ENCODE results near the gene RIMS4. TPM values are rescaled to one million over a fixed set of nuclear protein-coding genes. Genes with fewer than 3 reads are reported as not detected.
A peak's percentile ranks its signal among the peaks of the same experiment; 100 is the strongest.

RIMS4 gene
- total and polyA plus RNA-seq, 7 experiments from 2014 or later: not detected

- ATAC-seq (no peak), DNase-seq (no peak)
- CTCF ChIA-PET: no interaction called here
- H3K4me3 ChIP-seq (ENCODE audit: low read length): no peak overlapping the region
- H3K36me3 Mint-ChIP-seq: no peaks in the 10 kb centered on the region
- no peaks in the 10 kb centered on the region for H3K27me3 Mint-ChIP-seq
- no peak overlapping the region for H3K27ac ChIP-seq (ENCODE audit: low read depth, low read length)
- peaks cover 0 to 7% (median 4%) of the 10 kb centered on the region in 7 donors for H3K4me1 Mint-ChIP-seq
- no peak overlapping the region for H3K4me3 Mint-ChIP-seq
- no peaks in the 10 kb centered on the region for H3K4me1 ChIP-seq (ENCODE audit: control insufficient read depth in 2 of 2, insufficient read depth in 2 of 2, low read length in 2 of 2)
- H3K36me3 ChIP-seq (ENCODE audit: control insufficient read depth in 2 of 3, insufficient read depth in 3 of 3, low read length in 3 of 3): no peaks in the 10 kb centered on the region
- no peaks in the 10 kb centered on the region for H3K9me3 Mint-ChIP-seq
- no peaks in the 10 kb centered on the region for H3K27me3 ChIP-seq (ENCODE audit: control insufficient read depth in 2 of 2, insufficient read depth in 2 of 2, low read length in 2 of 2)
- intact Hi-C loops (cut with micrococcal nuclease): loop anchor here (5.0 to 10.0 kb wide), 5 partner anchors 116 to 416 kb away; partner anchors contain the start of genes SERINC3 (in 2 of the 2), FITM2 (in 1 of the 2) and YWHAB (in 1 of the 2)
- POLR2A ChIA-PET: no interaction called here
- no peaks in the 10 kb centered on the region for H3K9me3 ChIP-seq (ENCODE audit: control insufficient read depth in 2 of 3, low read length in 3 of 3)
- peak overlapping the region in 1 of 9 donors; percentile 46 for H3K27ac Mint-ChIP-seq
Measured at GRCh38 chr20:44730441-44730840, 79.9 kb downstream of the RIMS4 start.

- ATAC-seq (peak; percentile 58), DNase-seq (no peak)
- Mint-ChIP-seq H3K27ac (peak overlapping the region in 1 of 9 donors; percentile 4), H3K9me3 (no peaks in the 10 kb centered on the region), H3K27me3 (no peaks in the 10 kb centered on the region), H3K4me1 (peaks cover 0 to 7% (median 3%) of the 10 kb centered on the region in 7 donors), H3K4me3 (no peak overlapping the region), H3K36me3 (no peaks in the 10 kb centered on the region)
- intact Hi-C loops (cut with micrococcal nuclease): no loop called here
- CTCF ChIA-PET: no interaction called here
- Histone ChIP-seq H3K27me3 (ENCODE audit: control insufficient read depth in 2 of 2, insufficient read depth in 2 of 2, low read length in 2 of 2) (no peaks in the 10 kb centered on the region), H3K27ac (ENCODE audit: low read depth, low read length) (no peak overlapping the region), H3K4me3 (ENCODE audit: low read length) (no peak overlapping the region), H3K36me3 (ENCODE audit: control insufficient read depth in 2 of 3, insufficient read depth in 3 of 3, low read length in 3 of 3) (no peaks in the 10 kb centered on the region), H3K4me1 (ENCODE audit: control insufficient read depth in 2 of 2, insufficient read depth in 2 of 2, low read length in 2 of 2) (no peaks in the 10 kb centered on the region), H3K9me3 (ENCODE audit: control insufficient read depth in 2 of 3, low read length in 3 of 3) (no peaks in the 10 kb centered on the region)
- POLR2A ChIA-PET: no interaction called here
Measured at GRCh38 chr20:44728801-44729443, 81.4 kb downstream of the RIMS4 start.

- no peak overlapping the region for H3K27ac ChIP-seq (ENCODE audit: low read depth, low read length)
- CTCF ChIA-PET: interaction anchor here (0.6 kb wide), 2 partner anchors 100 to 415 kb away, joined by 3 to 4 read pairs; no protein-coding TSS in a partner anchor
- H3K4me3 ChIP-seq (ENCODE audit: low read length): no peak overlapping the region
- Mint-ChIP-seq H3K4me1 (peaks cover 0 to 6% (median 0%) of the 10 kb centered on the region in 7 donors), H3K4me3 (no peak overlapping the region), H3K27me3 (no peaks in the 10 kb centered on the region), H3K27ac (no peak overlapping the region), H3K9me3 (no peaks in the 10 kb centered on the region), H3K36me3 (no peaks in the 10 kb centered on the region)
- DNase-seq (no peak), ATAC-seq (no peak)
- H3K27me3 ChIP-seq (ENCODE audit: control insufficient read depth in 2 of 2, insufficient read depth in 2 of 2, low read length in 2 of 2): no peaks in the 10 kb centered on the region
- H3K4me1 ChIP-seq (ENCODE audit: control insufficient read depth in 2 of 2, insufficient read depth in 2 of 2, low read length in 2 of 2): no peaks in the 10 kb centered on the region
- intact Hi-C loops (cut with micrococcal nuclease): no loop called here
- POLR2A ChIA-PET: no interaction called here
- H3K36me3 ChIP-seq (ENCODE audit: control insufficient read depth in 2 of 3, insufficient read depth in 3 of 3, low read length in 3 of 3): no peaks in the 10 kb centered on the region
- no peaks in the 10 kb centered on the region for H3K9me3 ChIP-seq (ENCODE audit: control insufficient read depth in 2 of 3, low read length in 3 of 3)
Measured at GRCh38 chr20:44727651-44728050, 82.7 kb downstream of the RIMS4 start.

- no peak overlapping the region for H3K4me3 Mint-ChIP-seq
- ChIA-PET CTCF (interaction anchor here (1.0 kb wide), 1 partner anchor 10 kb away, joined by 3 read pairs; no protein-coding TSS in a partner anchor), POLR2A (no interaction called here)
- DNase-seq: no peak
- H3K9me3 Mint-ChIP-seq: no peaks in the 10 kb centered on the region
- H3K4me1 ChIP-seq (ENCODE audit: control insufficient read depth in 2 of 2, insufficient read depth in 2 of 2, low read length in 2 of 2): no peaks in the 10 kb centered on the region
- no peaks in the 10 kb centered on the region for H3K27me3 Mint-ChIP-seq
- H3K27ac Mint-ChIP-seq: no peak overlapping the region
- H3K4me3 ChIP-seq (ENCODE audit: low read length): no peak overlapping the region
- H3K27me3 ChIP-seq (ENCODE audit: control insufficient read depth in 2 of 2, insufficient read depth in 2 of 2, low read length in 2 of 2): no peaks in the 10 kb centered on the region
- H3K9me3 ChIP-seq (ENCODE audit: control insufficient read depth in 2 of 3, low read length in 3 of 3): no peaks in the 10 kb centered on the region
- no peaks in the 10 kb centered on the region for H3K36me3 ChIP-seq (ENCODE audit: control insufficient read depth in 2 of 3, insufficient read depth in 3 of 3, low read length in 3 of 3)
- intact Hi-C loops (cut with micrococcal nuclease): no loop called here
- no peak overlapping the region for H3K27ac ChIP-seq (ENCODE audit: low read depth, low read length)
- H3K36me3 Mint-ChIP-seq: no peaks in the 10 kb centered on the region
- no peak for ATAC-seq
- H3K4me1 Mint-ChIP-seq: peaks cover 0 to 6% (median 0%) of the 10 kb centered on the region in 7 donors
Measured at GRCh38 chr20:44727039-44727438, 83.3 kb downstream of the RIMS4 start.

GRCh38 chr20:44725837-44726236, 84.5 kb downstream of the RIMS4 start:
- no peaks in the 10 kb centered on the region for H3K36me3 Mint-ChIP-seq
- H3K27ac ChIP-seq (ENCODE audit: low read depth, low read length): no peak overlapping the region
- H3K4me3 ChIP-seq (ENCODE audit: low read length): no peak overlapping the region
- ATAC-seq (no peak), DNase-seq (no peak)
- H3K36me3 ChIP-seq (ENCODE audit: control insufficient read depth in 2 of 3, insufficient read depth in 3 of 3, low read length in 3 of 3): no peaks in the 10 kb centered on the region
- H3K27me3 ChIP-seq (ENCODE audit: control insufficient read depth in 2 of 2, insufficient read depth in 2 of 2, low read length in 2 of 2): no peaks in the 10 kb centered on the region
- intact Hi-C loops (cut with micrococcal nuclease): no loop called here
- CTCF ChIA-PET: interaction anchor here (1.0 kb wide), 1 partner anchor 11 kb away, joined by 3 read pairs; no protein-coding TSS in a partner anchor
- no peaks in the 10 kb centered on the region for H3K9me3 ChIP-seq (ENCODE audit: control insufficient read depth in 2 of 3, low read length in 3 of 3)
- POLR2A ChIA-PET: no interaction called here
- no peaks in the 10 kb centered on the region for H3K4me1 ChIP-seq (ENCODE audit: control insufficient read depth in 2 of 2, insufficient read depth in 2 of 2, low read length in 2 of 2)
- no peaks in the 10 kb centered on the region for H3K9me3 Mint-ChIP-seq
- H3K27ac Mint-ChIP-seq: no peak overlapping the region
- no peaks in the 10 kb centered on the region for H3K27me3 Mint-ChIP-seq
- H3K4me1 Mint-ChIP-seq: peaks cover 0 to 6% (median 0%) of the 10 kb centered on the region in 7 donors
- H3K4me3 Mint-ChIP-seq: no peak overlapping the region

- intact Hi-C loops (cut with micrococcal nuclease): no loop called here
- no peaks in the 10 kb centered on the region for H3K27me3 Mint-ChIP-seq
Measured at GRCh38 chr20:44724423-44725091, 85.8 kb downstream of the RIMS4 start.

More at GRCh38 chr20:44724423-44725091, 85.8 kb downstream of the RIMS4 start:
- H3K27ac Mint-ChIP-seq: no peak overlapping the region
- H3K36me3 ChIP-seq (ENCODE audit: control insufficient read depth in 2 of 3, insufficient read depth in 3 of 3, low read length in 3 of 3): no peaks in the 10 kb centered on the region
- POLR2A ChIA-PET: no interaction called here
- no peaks in the 10 kb centered on the region for H3K36me3 Mint-ChIP-seq
- H3K4me1 Mint-ChIP-seq: peaks cover 0 to 3% (median 0%) of the 10 kb centered on the region in 7 donors
- DNase-seq: no peak
- no peaks in the 10 kb centered on the region for H3K4me1 ChIP-seq (ENCODE audit: control insufficient read depth in 2 of 2, insufficient read depth in 2 of 2, low read length in 2 of 2)
- no peaks in the 10 kb centered on the region for H3K27me3 ChIP-seq (ENCODE audit: control insufficient read depth in 2 of 2, insufficient read depth in 2 of 2, low read length in 2 of 2)
- H3K27ac ChIP-seq (ENCODE audit: low read depth, low read length): no peak overlapping the region
- CTCF ChIA-PET: interaction anchor here (0.6 to 1.8 kb wide), 3 partner anchors 40 to 184 kb away, joined by 3 to 5 read pairs (median 3); no protein-coding TSS in a partner anchor
- no peak for ATAC-seq
- no peaks in the 10 kb centered on the region for H3K9me3 Mint-ChIP-seq
- no peak overlapping the region for H3K4me3 ChIP-seq (ENCODE audit: low read length)
- H3K4me3 Mint-ChIP-seq: no peak overlapping the region
- no peaks in the 10 kb centered on the region for H3K9me3 ChIP-seq (ENCODE audit: control insufficient read depth in 2 of 3, low read length in 3 of 3)
